HG03565 (cell line): ENCODE results near the gene FBXO22.
"Not testable (repeated sequence)": the region's sequence is repeated elsewhere in the genome, so short reads cannot be mapped to it uniquely, and the experiment has no call there.

Source experiments
- ATAC-seq: cut with Tn5 transposase; IDR thresholded peaks from one replicate; pipeline ENCODE4 v1.9.1; 2021; ENCODE audit warnings: mild to moderate bottlenecking, moderate library complexity; ENCODE audit not compliant: unreplicated experiment

The FBXO22 gene

GRCh38 chr15:75966073-75966472 is 62.4 kb downstream of the FBXO22 start:
- no peak for ATAC-seq

GRCh38 chr15:75976766-75977165 is 73.1 kb downstream of the FBXO22 start:
- not testable (repeated sequence) for ATAC-seq

GRCh38 chr15:75981149-75981815 is 77.6 kb downstream of the FBXO22 start:
- ATAC-seq: no peak

GRCh38 chr15:75982468-75982867 is 78.8 kb downstream of the FBXO22 start:
- ATAC-seq: no peak

- ATAC-seq: not testable (repeated sequence)
Observed at GRCh38 chr15:75984706-75985105, 81.0 kb downstream of the FBXO22 start.

- ATAC-seq: no peak
Observed at GRCh38 chr15:75985971-75986370, 82.3 kb downstream of the FBXO22 start.

- no peak for ATAC-seq
Observed at GRCh38 chr15:75989045-75989444, 85.4 kb downstream of the FBXO22 start.

- no peak for ATAC-seq
Observed at GRCh38 chr15:75989875-75990274, 86.2 kb downstream of the FBXO22 start.
